NCI-H128 (cell line): Measurements from ENCODE around the gene SORCS3.

Experiments
- DNase-seq: peaks from one replicate; lab custom pipeline; 2025; ENCODE audit not compliant: unreplicated experiment; lab: John Stamatoyannopoulos, UW

The SORCS3 gene

DNA sequence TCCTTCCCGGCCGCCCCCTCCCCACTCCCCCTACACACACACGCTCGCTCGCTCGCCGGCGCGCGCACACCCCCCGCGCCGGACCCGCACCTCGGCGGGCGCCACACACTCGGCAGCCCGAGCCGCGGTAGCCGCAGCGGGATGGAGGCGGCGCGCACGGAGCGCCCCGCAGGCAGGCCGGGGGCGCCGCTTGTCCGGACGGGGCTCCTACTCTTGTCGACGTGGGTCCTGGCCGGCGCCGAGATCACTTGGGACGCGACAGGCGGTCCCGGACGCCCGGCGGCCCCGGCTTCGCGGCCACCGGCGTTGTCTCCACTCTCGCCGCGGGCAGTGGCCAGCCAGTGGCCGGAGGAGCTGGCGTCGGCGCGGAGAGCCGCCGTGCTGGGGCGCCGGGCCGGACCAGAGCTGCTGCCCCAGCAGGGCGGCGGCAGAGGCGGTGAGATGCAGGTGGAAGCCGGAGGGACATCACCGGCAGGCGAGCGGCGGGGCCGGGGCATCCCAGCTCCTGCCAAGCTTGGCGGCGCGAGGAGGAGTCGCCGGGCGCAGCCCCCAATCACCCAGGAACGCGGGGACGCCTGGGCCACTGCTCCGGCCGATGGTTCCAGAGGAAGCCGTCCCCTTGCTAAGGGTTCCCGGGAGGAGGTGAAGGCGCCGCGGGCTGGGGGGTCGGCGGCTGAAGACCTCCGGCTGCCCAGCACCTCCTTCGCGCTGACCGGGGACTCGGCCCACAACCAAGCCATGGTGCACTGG, at the start of gene SORCS3:
SORCS3 (plus strand) TSS at position 104 of the 750 bp plus-strand sequence.
- DNase-seq: no peak

DNA sequence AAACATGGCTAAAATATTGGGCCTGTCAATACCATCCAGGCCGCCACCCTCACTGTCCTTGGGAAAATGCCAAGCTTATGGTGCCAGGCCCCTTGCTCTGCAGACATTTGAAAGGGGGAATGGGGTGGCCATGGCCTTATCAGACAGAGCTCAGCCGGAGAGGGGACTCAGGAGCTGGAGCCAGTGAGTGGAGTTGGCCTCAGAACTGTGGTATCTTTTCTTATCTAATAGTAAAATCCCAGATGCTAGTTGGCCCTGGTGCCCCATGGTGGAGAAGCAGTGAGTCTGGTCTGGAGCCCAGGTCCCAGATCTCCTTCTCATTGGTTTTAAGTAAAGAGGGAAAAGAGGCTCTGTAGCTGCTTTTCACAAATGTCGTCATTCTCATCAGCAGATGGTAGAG, 49.6 kb upstream of the SORCS3 start:
- no peak for DNase-seq

- DNase-seq: no peak
Measured at GRCh38 chr10:104601166-104601565, 39.9 kb upstream of the SORCS3 start.

DNA sequence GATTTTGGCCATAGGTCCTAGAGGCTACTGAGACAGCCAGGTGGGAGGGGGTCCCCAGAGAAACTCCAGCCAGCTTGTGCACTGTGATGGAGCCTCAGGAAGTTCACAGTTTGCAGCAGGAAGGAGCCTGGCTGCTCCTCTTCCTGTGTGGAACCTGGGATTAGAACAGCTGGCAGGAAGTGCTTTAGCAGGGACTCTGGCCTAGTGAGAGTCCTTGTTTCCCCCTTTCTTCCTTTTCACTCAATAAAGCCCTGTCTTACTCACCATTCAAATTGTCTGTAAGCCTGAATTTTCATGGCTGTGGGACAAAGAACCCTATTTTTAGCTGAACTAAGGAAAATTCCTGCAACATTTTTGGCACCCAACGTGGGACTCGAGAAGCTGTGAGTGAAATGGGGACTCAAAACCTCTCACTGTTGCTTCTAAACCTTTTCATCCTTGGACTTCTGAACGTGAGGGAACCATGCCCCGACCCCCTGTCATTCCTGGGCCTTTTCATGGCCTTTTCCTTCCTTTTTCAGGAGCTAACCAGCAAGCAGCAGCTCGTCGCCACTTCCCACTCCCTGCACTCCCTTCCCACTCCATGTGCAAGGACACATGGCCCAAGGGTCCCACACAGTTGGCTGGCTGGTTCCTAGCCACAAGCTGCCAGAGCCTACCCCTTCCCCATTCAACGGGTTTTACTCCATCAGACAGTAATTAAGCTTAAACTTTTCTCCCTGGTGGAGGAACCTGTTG, 32.8 kb upstream of the SORCS3 start:
- DNase-seq: no peak

DNA sequence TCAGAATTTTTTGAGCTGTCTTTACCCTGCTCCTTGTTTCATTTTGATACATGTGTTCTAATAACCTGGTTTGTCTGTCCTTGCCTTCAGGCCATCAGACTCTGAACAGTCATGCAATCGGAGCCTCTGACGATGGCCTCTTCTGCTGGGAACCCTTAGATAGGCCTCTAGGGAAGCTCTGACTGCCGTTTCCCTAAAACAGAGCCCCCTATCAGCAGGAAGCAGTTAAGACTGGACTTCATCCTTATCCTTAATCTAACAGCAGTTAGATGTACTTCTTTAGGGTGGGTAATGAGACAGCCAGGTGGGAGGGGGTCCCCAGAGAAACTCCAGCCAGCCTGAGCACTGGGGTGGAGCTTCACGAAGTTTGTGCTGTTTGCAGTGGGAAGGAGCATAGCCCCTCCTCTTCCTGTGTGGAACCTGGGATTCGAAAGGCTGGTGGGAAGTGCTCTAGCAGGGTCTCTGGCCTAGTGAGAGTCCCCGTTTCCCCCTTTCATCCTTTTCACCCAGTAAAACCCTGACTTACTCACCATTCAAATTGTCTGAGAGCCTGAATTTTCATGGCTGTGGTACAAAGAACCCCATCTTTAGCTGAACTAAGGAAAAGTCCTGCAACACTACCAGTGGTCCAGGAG, 28.4 kb upstream of the SORCS3 start:
- DNase-seq: no peak

- no peak for DNase-seq
Measured at GRCh38 chr10:104613406-104613805, 27.7 kb upstream of the SORCS3 start.

- DNase-seq: no peak
Measured at GRCh38 chr10:104614245-104614831, 26.8 kb upstream of the SORCS3 start.

DNA sequence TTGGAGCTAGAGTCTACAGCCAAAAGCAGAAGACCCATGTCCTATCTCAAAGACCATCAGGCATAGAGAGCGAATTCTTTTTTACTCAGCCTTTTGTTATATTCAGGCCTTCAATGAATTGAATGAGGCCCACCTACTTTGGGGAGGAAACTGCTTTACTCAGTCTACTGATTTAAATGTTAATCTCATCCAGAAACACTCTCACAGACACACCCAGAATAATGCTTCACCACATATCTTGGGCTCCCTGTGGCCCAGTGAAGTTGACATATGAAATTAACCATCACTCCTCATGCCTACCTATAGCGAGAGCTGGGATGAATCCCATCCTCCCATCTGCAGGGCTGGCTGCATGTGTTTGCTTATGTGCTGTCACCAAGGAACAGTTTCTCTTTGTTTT, 26.0 kb upstream of the SORCS3 start:
- no peak for DNase-seq

- DNase-seq: no peak
Measured at GRCh38 chr10:104617831-104618230, 23.3 kb upstream of the SORCS3 start.

- no peak for DNase-seq
Measured at GRCh38 chr10:104622175-104622574, 18.9 kb upstream of the SORCS3 start.

GRCh38 chr10:104622598-104623209, 18.4 kb upstream of the SORCS3 start:
- DNase-seq: no peak

DNA sequence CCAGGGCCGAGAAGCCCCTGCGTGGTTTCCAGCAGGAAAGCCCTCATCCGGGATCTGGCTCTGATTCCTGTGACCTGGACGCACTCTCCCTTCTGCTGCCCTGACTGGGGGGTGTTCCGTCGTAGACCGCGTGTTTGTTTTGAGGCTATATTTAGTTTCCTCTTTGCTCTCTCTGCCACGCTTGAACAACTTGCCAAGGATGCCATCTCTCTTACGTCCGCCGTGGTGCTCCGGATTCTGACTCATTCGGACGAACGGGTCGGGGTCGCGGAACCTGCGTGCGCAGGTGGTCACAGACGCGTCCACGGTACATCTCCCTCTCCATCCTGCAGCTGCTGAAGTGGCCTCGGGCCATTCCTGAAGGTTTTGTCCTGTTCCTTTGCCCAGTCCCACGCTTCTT, 10.4 kb upstream of the SORCS3 start:
- no peak for DNase-seq

GRCh38 chr10:104631946-104632345, 9.1 kb upstream of the SORCS3 start:
- DNase-seq: no peak

DNA sequence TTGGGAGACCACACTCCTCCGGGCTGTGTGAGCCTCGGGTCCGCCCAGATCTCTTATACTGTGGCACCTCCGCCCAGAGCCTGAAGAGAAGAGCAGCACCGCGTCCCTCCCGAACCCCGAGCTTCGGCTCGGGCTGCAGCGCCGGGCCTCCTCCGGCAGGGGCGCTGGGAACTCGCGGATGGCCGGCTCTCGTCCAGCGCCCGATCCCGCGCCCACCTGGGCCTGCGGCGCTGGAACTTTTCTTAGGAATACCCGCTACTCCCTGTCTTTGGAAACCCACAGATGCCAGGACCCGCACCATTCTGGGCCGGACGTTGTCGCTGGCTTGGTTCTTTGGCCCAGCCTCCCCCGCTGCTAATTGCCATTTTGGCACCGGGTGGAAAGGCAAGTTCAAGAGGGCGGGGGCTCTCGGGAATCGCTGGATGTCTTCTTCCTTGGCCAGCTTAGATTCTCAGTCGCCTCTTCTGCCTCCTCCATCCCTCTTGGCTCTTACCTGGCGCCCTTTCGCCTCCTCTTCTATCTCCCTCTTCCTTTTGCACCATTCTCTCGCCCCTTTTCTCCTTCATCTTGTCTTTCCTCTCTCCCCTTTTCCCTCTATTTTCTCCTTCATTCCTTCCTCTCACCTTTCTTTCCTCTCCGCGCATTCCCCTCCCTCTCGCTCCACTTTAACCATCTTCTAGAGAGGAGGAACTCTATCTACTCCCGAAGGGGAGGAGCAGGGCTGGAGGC, 2.1 kb upstream of the SORCS3 start:
- DNase-seq: no peak

DNA sequence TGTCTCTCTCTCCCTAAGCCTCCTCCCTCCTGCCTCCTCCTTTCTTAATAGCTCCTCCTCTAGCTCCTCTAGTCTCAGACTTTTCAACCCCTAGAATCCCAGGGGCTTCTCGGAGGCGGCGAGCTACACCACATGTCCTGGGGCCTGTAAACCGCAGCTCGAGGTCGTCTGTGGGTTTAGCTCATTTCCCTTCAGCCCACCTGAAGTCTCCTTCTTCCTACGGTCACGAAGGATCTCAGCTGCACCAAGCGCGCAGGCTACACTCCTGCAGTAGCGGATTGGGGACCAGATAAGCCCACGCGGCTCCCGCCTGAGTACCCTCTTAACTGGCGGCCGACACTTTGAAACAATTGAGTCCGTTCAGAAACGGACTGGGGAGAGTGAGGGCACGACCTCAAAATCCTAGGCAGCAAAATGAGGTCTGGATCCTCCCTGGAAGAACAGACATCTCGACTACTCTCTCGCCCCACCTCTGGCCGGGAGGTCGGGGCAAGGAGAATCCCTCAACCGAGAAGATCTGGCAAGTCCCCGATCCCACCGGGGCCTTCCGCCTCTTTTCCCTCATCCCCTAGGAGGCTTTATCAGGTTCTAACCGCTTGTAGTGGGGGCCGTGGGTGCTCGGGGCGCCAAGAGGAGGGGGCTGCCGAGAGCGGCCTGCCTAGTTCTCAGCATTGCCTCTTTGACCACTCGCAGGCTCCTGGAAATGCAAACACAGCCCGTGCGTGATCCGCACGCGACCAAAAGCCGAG, 1.3 kb upstream of the SORCS3 start:
- DNase-seq: no peak

DNA sequence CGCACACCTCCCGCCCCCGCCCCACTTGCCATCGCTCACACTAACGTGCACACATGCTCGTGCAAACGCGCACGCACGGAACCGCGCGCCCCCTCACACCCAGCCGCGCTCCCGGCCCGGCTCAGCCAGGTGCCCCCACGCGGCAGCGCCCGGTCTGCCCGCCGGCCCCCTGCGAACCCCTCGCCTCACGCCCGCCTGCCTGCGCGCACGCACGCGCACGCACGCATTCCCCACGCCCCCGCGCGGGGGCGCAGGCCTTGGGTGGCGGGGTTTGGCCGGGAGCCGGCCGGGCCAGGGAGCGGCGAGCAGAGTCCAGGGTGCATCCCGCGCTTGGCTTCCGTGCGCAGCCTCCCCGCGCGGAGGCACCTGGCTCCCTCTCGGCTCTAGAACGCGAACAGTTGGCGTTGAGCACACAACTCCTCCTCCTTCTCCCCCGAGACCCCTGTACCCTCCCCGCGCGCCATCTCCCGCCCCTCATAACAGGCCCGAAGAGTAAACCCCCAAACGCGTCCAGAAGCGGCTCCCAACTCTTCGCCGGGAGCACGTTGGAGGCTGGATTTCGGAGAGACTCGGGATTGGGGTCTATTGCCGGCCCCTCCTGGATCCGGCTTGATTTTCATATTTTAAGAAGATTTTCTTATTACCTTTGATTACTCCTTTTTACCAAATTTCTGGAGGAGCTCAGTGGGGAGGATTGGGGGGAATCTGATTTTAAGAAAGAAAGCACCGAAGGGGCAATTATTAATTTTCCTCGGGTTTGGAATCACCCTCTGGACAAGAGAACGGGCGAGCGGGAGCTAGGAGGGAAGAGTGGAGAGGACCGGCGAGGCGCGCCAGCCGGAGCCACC, 527 bp upstream of the SORCS3 start:
- no peak for DNase-seq

DNA sequence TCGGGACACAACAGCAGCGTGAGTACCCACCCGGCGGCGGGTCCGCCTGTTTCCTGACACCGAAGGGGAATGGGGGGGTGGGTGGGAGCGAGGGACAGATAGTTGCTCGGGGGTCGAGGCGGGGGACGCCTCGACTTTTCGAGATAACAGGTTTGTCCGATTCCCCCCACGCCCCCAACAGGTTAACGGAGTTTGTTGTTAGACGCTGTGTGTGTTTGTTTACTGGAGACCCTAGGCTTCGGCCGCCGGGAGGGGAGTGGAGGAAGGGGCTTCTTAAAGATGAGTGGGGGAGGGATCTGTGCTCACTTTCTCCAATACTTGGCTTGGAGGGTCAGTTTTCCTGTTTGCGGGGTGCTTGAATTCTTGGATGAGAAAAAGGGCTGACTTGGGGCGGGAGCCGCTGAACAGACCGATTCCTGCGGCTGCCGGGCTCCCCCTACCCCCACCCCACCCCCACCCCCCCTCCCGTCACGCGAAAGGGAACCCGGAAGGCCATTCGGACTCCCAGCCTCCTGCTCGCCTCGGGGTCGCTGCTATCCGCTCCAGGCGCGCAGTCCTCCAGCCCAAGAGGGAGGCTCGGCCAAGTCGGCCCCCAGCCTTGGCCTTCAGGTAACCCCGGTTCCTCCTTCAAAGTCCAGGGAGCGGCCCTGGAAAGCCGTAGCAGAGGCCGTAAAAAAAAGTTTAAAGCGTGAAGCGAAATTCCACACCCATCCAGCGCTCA, 1.0 kb downstream of the SORCS3 start:
- no peak for DNase-seq

GRCh38 chr10:104642658-104643302, 1.7 kb downstream of the SORCS3 start:
- no peak for DNase-seq
